IMR-90 (cell line): ENCODE measurements around the gene RAD51D.

ENCODE experiments used
- BHLHE40 ChIP-seq: fragments of 150-350 bp; IDR thresholded peaks from 2 replicates; pipeline ENCODE4 v1.6.1; 2016; ENCODE audit warnings: mild to moderate bottlenecking, low read depth, low read length
- CHD1 ChIP-seq: IDR thresholded peaks from 2 replicates; pipeline ENCODE4 v1.6.1; 2012; ENCODE audit warnings: low read depth, low read length, improper control_type of control experiment
- MAZ ChIP-seq: IDR thresholded peaks from 2 replicates; pipeline ENCODE4 v1.6.1; 2012; ENCODE audit warnings: low read depth, mild to moderate bottlenecking, low read length, improper control_type of control experiment, moderate library complexity, borderline replicate concordance
- MXI1 ChIP-seq: IDR thresholded peaks from 2 replicates; pipeline ENCODE4 v1.6.1; 2012; ENCODE audit warnings: low read depth, mild to moderate bottlenecking, low read length, moderate library complexity, borderline replicate concordance
- NFE2L2 ChIP-seq: fragments of 150-350 bp; IDR thresholded peaks from 2 replicates; pipeline ENCODE4 v1.6.1; 2016; ENCODE audit warnings: low read depth, mild to moderate bottlenecking, low read length
- POLR2A ChIP-seq: IDR thresholded peaks from 2 replicates; pipeline ENCODE4 v1.6.1; 2012; ENCODE audit warnings: mild to moderate bottlenecking, low read depth, low read length
- RAD21 ChIP-seq: IDR thresholded peaks from 2 replicates; pipeline ENCODE4 v1.6.1; 2012; ENCODE audit warnings: low read length, improper control_type of control experiment
- RFX5 ChIP-seq: IDR thresholded peaks from 2 replicates; pipeline ENCODE4 v1.8.0; 2012; ENCODE audit warnings: low read depth, mild to moderate bottlenecking, low read length, moderate library complexity
- SMC3 ChIP-seq: fragments of 150-350 bp; IDR thresholded peaks from 2 replicates; pipeline ENCODE4 v1.6.1; 2016; ENCODE audit warnings: low read depth, mild to moderate bottlenecking, antibody characterized with exemption, low read length, moderate library complexity
- TF ChIP-seq, protein P1 (sequence below): conservative IDR thresholded peaks from 2 replicates; pipeline ENCODE4 v1.5.1; 2012; ENCODE audit warnings: mild to moderate bottlenecking, low read depth, low read length, improper control_type of control experiment
- TF ChIP-seq, protein P2 (sequence below): fragments of 150-350 bp; IDR thresholded peaks from 2 replicates; pipeline ENCODE4 v1.6.1; 2017; ENCODE audit warnings: mild to moderate bottlenecking, antibody characterized with exemption, low read length, low read depth
- TF ChIP-seq, protein P3 (sequence below): fragments of 150-350 bp; IDR thresholded peaks from 2 replicates; pipeline ENCODE4 v1.6.1; 2016; ENCODE audit warnings: low read depth, mild to moderate bottlenecking, low read length, moderate library complexity, borderline replicate concordance

DNA sequence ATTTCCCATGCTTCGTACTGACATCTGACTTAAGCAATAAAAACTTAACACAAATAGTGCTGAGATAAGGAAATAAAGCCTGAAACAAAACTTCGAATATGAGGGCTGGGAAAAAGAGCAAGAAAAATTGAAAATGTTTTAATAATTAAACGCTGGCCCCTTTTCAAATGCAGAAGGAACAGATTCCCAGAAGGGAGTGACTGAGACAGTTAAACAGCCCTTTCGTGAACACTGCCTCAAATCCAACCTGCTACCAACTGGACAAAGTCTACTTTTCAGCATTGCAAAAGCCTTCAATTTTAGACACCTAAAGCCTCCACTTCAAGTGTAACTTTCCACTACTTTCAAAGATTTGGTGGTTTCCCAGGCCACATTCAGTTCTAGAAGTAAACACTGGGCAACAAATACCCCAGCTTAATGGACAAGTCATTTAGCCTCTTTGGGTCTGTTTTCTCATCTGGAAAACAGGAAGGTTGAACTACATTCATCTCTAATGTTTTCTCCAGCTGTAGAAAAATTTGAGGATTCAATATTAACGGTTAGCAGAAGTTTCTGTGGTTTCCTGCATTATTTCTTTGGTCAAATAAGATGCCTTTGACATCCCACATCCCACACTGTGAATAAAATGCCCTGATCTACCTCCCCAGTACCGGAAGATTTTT is 68.0 kb downstream of the RAD51D start:
- TF ChIP-seq, protein P1, sequence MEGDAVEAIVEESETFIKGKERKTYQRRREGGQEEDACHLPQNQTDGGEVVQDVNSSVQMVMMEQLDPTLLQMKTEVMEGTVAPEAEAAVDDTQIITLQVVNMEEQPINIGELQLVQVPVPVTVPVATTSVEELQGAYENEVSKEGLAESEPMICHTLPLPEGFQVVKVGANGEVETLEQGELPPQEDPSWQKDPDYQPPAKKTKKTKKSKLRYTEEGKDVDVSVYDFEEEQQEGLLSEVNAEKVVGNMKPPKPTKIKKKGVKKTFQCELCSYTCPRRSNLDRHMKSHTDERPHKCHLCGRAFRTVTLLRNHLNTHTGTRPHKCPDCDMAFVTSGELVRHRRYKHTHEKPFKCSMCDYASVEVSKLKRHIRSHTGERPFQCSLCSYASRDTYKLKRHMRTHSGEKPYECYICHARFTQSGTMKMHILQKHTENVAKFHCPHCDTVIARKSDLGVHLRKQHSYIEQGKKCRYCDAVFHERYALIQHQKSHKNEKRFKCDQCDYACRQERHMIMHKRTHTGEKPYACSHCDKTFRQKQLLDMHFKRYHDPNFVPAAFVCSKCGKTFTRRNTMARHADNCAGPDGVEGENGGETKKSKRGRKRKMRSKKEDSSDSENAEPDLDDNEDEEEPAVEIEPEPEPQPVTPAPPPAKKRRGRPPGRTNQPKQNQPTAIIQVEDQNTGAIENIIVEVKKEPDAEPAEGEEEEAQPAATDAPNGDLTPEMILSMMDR = no peak
- TF ChIP-seq NFE2L2 = no peak
- TF ChIP-seq, protein P2, sequence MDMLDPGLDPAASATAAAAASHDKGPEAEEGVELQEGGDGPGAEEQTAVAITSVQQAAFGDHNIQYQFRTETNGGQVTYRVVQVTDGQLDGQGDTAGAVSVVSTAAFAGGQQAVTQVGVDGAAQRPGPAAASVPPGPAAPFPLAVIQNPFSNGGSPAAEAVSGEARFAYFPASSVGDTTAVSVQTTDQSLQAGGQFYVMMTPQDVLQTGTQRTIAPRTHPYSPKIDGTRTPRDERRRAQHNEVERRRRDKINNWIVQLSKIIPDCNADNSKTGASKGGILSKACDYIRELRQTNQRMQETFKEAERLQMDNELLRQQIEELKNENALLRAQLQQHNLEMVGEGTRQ = no peak
- TF ChIP-seq RFX5 = no peak
- TF ChIP-seq MXI1 = no peak
- TF ChIP-seq POLR2A = no peak
- TF ChIP-seq CHD1 = no peak
- TF ChIP-seq MAZ = no peak
- TF ChIP-seq RAD21 = no peak
- TF ChIP-seq BHLHE40 = no peak
- TF ChIP-seq, protein P3, sequence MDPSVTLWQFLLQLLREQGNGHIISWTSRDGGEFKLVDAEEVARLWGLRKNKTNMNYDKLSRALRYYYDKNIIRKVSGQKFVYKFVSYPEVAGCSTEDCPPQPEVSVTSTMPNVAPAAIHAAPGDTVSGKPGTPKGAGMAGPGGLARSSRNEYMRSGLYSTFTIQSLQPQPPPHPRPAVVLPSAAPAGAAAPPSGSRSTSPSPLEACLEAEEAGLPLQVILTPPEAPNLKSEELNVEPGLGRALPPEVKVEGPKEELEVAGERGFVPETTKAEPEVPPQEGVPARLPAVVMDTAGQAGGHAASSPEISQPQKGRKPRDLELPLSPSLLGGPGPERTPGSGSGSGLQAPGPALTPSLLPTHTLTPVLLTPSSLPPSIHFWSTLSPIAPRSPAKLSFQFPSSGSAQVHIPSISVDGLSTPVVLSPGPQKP = no peak
- TF ChIP-seq SMC3 = no peak
